AG10803 (cell line): ENCODE results near the gene RIC3.

Experiments
- DNase-seq: peaks from one replicate; pipeline ENCODE4 v3.0.0; 2010; ENCODE audit warnings: low read depth
- H3K4me3 ChIP-seq: 2 replicates; pipeline ENCODE4 v1.5.1; 2011; ENCODE audit warnings: mild to moderate bottlenecking, low read length, control low read depth
- CTCF ChIP-seq: conservative IDR thresholded peaks from 2 replicates; pipeline ENCODE4 v1.5.1; 2011; ENCODE audit warnings: mild to moderate bottlenecking, low read length, control low read depth, inconsistent platforms

The RIC3 gene

GRCh38 chr11:8106679-8107078 lies 62.1 kb downstream of the RIC3 start:
- DNase-seq: no peak
- H3K4me3 ChIP-seq: no peak overlapping the region
- no peak for TF ChIP-seq CTCF

GRCh38 chr11:8105666-8106065 lies 63.2 kb downstream of the RIC3 start:
- no peak for DNase-seq
- H3K4me3 ChIP-seq: no peak overlapping the region
- no peak for TF ChIP-seq CTCF

GRCh38 chr11:8105133-8105532 lies 63.7 kb downstream of the RIC3 start:
- no peak for TF ChIP-seq CTCF
- H3K4me3 ChIP-seq: no peak overlapping the region
- DNase-seq: no peak

- TF ChIP-seq CTCF: no peak
- DNase-seq: no peak
- H3K4me3 ChIP-seq: no peak overlapping the region
Measured at GRCh38 chr11:8103909-8104308, 64.9 kb downstream of the RIC3 start.

- no peak for DNase-seq
Measured at GRCh38 chr11:8102965-8103364, 65.9 kb downstream of the RIC3 start.

GRCh38 chr11:8102296-8102915 lies 66.4 kb downstream of the RIC3 start:
- TF ChIP-seq CTCF: no peak
- H3K4me3 ChIP-seq: no peak overlapping the region
- DNase-seq: no peak

More at GRCh38 chr11:8102965-8103364, 65.9 kb downstream of the RIC3 start:
- no peak for TF ChIP-seq CTCF
- H3K4me3 ChIP-seq: no peak overlapping the region

- TF ChIP-seq CTCF: no peak
- H3K4me3 ChIP-seq: no peak overlapping the region
- no peak for DNase-seq
Measured at GRCh38 chr11:8101421-8101820, 67.4 kb downstream of the RIC3 start.
